Skeletal muscle satellite cell (primary cell): ENCODE data around the gene SPRR3. TPM values are rescaled to one million over a fixed set of nuclear protein-coding genes. Genes with fewer than 3 reads are reported as not detected.

Source experiments
- H3K27me3 ChIP-seq: 2 replicates; pipeline ENCODE4 v1.7.0; 2013; ENCODE audit warnings: low read length; ENCODE audit not compliant: control insufficient read depth, insufficient read depth
- H3K36me3 ChIP-seq: 2 replicates; pipeline ENCODE4 v1.7.0; 2013; ENCODE audit warnings: mild to moderate bottlenecking, control low read depth, low read length; ENCODE audit not compliant: insufficient read depth
- H3K4me1 ChIP-seq: 2 replicates; pipeline ENCODE4 v1.7.0; 2013; ENCODE audit warnings: low read length; ENCODE audit not compliant: control insufficient read depth, insufficient read depth
- H3K4me2 ChIP-seq: 2 replicates; pipeline ENCODE4 v1.7.0; 2013; ENCODE audit warnings: mild to moderate bottlenecking, low read length
- H3K4me3 ChIP-seq: 2 replicates; pipeline ENCODE4 v1.7.0; 2013; ENCODE audit warnings: low read length
- H3K9ac ChIP-seq: 2 replicates; pipeline ENCODE4 v1.7.0; 2013; ENCODE audit warnings: mild to moderate bottlenecking, low read depth, low read length, moderate library complexity
- H3K9me3 ChIP-seq: replicated peaks from 2 replicates; pipeline ENCODE4 v1.7.0; 2013; ENCODE audit warnings: mild to moderate bottlenecking, control low read depth, low read length
- small RNA-seq: library from RNA; depleted of rRNA; stranded (forward); fragments of <200 nt; gene quantifications from one replicate; pipeline ENCODE3, GENCODE V24; 2012

Gene SPRR3

DNA sequence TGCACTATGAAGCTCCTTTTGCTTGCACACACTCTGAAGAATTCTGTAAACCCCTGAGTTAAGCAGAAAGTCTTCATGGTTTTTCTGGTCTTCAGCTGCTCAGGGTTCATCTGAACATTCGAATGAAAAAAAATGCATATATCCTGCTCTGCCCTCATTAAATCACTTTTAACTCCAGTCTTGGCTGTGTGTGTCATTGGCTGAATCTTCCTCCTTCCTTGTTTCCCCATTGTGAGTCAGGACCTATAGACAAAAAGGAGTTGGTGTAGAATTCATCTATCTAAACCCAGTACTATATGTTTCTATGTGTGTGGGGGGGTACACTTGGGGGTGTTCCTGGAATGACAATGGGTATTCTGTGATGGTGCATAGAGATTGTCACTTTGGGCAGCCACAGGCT lies 22.9 kb downstream of the SPRR3 start:
- Histone ChIP-seq H3K4me1 (no peaks in the 10 kb centered on the region), H3K27me3 (peaks cover 4% of the 10 kb centered on the region), H3K36me3 (no peaks in the 10 kb centered on the region), H3K9me3 (no peaks in the 10 kb centered on the region), H3K4me3 (no peak overlapping the region), H3K4me2 (no peak overlapping the region), H3K9ac (no peak overlapping the region)

DNA sequence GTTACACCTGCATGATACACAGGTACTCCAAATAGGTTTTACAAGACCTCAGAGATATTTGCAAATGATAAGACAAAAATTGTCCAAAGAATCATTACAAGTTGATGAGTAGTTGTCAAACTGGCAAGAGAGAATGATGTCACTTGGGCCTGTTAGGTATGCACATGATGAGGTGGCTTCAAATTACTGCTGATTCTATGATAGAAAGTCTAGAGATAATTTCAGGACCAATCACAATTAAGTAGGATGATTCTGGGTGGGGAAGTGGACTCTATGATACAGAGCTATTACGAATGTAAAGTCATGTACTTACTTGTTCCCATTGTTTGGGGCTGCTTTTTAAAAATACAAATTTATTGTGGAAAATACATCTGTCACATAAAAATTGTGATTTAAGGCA lies 24.2 kb downstream of the SPRR3 start:
- Histone ChIP-seq H3K27me3 (peaks cover 4% of the 10 kb centered on the region), H3K9ac (no peak overlapping the region), H3K9me3 (no peaks in the 10 kb centered on the region), H3K4me3 (no peak overlapping the region), H3K4me1 (no peaks in the 10 kb centered on the region), H3K4me2 (no peak overlapping the region), H3K36me3 (no peaks in the 10 kb centered on the region)

DNA sequence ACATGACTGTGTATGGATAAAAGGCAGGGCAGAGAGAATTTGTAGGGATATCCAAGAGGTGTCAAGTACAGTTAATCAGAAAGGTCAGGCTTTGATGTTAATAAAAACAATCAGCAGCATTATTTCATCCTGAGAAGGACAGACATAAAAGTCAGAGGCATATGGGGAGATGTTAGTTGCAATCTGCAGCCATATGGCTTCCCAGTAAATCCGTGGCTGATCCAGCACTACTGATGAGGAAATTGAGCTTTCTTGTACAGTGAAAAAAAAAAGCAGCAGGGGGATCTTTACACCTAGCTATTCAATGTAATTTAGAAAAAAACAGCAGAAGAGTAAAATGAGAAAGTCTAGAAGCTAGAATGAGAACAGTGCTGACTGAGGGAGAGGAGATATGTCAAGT lies 27.2 kb downstream of the SPRR3 start:
- Histone ChIP-seq H3K4me2 (no peak overlapping the region), H3K4me1 (peaks cover 2% of the 10 kb centered on the region), H3K9ac (no peak overlapping the region)

DNA sequence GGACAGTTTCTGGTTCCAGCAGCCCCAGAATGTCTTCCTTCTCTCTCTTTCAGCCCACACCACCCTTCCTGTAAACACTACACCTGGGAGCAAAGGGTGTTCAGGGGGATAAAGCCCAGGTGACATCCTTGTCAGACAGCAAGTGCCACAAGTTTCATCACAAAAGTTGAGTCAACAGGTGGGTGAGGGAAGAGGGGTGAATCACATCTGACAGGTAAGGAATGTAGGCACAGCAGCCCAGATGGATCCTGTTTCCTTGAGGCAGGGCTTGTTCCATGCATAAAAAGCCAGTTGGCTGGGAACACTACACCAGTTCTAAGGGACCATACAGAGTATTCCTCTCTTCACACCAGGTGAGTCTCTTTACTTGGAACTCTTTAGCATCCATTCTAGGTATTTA lies 29.3 kb downstream of the SPRR3 start, which contains the start of gene SPRR1B:
SPRR1B (plus strand) TSS at position 309 of the 400 bp plus-strand sequence. CDS start 1,143 bp downstream, outside the sequence.
- Histone ChIP-seq H3K9ac (no peak within 1 kb of the TSS), H3K36me3 (no peaks in the 10 kb centered on the region), H3K9me3 (no peaks in the 10 kb centered on the region), H3K4me2 (no peak within 1 kb of the TSS), H3K27me3 (no peaks in the 10 kb centered on the region), H3K4me3 (no peak within 1 kb of the TSS), H3K4me1 (peaks cover 2% of the 10 kb centered on the region)

More for the DNA sequence above, 27.2 kb downstream of the SPRR3 start:
- peaks cover 2% of the 10 kb centered on the region for H3K27me3 ChIP-seq
- no peak overlapping the region for H3K4me3 ChIP-seq
- H3K9me3 ChIP-seq, result no peaks in the 10 kb centered on the region
- no peaks in the 10 kb centered on the region for H3K36me3 ChIP-seq

DNA sequence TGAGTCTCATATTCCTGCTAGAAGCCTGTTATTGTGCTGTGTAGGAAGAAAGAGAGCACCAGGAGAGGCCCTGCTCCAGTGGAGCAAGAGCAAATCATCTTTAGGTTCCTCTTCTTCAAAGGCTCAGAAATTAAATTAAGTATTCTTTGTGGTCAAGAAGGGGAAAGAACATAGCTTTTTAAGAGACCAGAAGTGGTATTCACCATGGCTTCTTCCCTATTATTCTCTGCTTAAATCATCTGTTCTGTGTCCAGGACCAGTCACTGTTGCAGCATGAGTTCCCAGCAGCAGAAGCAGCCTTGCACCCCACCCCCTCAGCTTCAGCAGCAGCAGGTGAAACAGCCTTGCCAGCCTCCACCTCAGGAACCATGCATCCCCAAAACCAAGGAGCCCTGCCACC lies 30.5 kb downstream of the SPRR3 start:
- Histone ChIP-seq H3K4me1 (peaks cover 2% of the 10 kb centered on the region), H3K9ac (no peak overlapping the region), H3K36me3 (no peaks in the 10 kb centered on the region), H3K9me3 (no peaks in the 10 kb centered on the region), H3K4me2 (no peak overlapping the region), H3K27me3 (no peaks in the 10 kb centered on the region), H3K4me3 (no peak overlapping the region)

DNA sequence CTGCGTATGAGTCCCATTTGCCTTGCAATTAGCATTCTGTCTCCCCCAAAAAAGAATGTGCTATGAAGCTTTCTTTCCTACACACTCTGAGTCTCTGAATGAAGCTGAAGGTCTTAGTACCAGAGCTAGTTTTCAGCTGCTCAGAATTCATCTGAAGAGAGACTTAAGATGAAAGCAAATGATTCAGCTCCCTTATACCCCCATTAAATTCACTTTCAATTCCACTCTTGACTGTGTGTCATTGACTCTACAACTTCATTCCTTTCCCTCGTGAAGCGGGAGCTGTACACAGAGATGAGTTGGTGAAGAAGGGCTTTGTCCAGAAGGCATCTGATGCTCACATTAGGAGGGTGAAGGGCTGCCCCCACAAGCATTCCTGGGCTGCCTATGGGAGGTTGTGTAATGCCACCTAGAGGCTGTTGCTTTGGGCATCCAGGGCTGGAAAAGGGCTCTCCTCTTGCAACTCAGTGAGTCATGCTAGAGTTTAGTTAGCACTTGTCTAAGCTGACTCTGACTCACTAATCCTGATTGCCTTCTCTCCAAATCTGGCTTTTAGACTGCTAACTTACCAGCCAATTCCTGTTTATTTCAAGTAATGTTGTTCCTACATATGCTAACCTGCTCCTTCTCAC lies 31.2 kb downstream of the SPRR3 start:
- H3K4me2 ChIP-seq, result no peak overlapping the region
- H3K4me1 ChIP-seq, result peaks cover 2% of the 10 kb centered on the region
- H3K4me3 ChIP-seq, result no peak overlapping the region
- H3K36me3 ChIP-seq, result no peaks in the 10 kb centered on the region
- H3K9ac ChIP-seq, result no peak overlapping the region
- no peaks in the 10 kb centered on the region for H3K9me3 ChIP-seq
- no peaks in the 10 kb centered on the region for H3K27me3 ChIP-seq

DNA sequence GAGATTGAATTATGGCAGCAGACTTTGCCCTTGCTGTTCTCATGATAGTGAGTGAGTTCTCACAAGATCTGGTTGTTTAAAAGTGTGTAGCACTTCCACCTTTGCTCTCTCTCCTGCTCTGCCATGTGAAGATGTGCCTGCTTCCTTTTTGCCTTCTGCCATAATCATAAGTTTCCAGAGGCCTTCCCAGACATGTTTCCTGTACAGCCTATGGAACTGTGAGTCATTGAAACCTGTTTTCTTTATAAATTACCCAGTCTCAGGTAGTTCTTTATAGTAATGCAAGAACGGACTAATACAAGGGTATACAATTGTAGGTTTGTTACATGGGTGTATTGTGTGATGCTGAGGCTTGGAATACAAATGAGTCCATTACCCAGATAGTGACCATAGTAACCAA lies 33.7 kb downstream of the SPRR3 start:
- Histone ChIP-seq H3K27me3 (no peaks in the 10 kb centered on the region), H3K36me3 (no peaks in the 10 kb centered on the region), H3K4me2 (no peak overlapping the region), H3K9ac (no peak overlapping the region), H3K4me1 (peaks cover 2% of the 10 kb centered on the region), H3K9me3 (no peaks in the 10 kb centered on the region), H3K4me3 (no peak overlapping the region)

DNA sequence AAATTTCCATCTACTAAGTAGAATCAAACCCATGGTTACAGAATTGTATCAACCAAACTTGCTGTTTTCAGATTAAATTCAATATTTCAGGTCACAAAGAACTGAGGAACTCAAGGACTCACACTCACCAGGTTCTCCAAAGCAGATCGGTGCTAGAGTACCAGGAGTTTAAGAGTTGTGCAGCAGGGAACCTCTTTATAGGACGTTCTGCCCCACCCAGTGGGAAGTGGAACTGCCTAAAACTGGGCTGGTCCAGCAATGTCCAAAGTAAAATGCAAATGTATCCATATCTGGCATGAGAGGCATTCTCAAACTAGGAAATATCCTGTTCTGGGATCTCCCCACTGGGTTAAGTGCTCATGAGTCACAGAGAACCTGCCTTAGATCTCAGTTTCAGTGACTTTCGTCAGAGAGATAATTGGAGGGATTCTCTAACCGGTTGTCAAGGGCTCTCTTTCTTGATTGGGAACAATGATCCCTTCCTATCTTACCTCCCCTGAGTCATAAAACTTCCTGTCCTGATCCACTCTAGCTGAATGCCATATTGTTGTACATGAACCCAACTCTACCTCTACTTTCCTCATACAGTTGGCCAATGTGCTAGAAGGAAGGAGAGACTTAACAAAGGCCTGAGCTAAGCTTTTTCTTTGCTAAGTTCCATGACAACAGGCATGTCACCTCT lies 39.5 kb downstream of the SPRR3 start, which contains the start of gene SPRR2D:
SPRR2D (minus strand) TSS at position 171 of the 682 bp plus-strand sequence. CDS start 774 bp downstream, outside the sequence.
- Histone ChIP-seq H3K4me3 (no peak within 1 kb of the TSS), H3K4me1 (no peaks in the 10 kb centered on the region), H3K9ac (no peak within 1 kb of the TSS), H3K4me2 (no peak within 1 kb of the TSS), H3K9me3 (no peaks in the 10 kb centered on the region), H3K36me3 (no peaks in the 10 kb centered on the region), H3K27me3 (peaks cover 7% of the 10 kb centered on the region)

DNA sequence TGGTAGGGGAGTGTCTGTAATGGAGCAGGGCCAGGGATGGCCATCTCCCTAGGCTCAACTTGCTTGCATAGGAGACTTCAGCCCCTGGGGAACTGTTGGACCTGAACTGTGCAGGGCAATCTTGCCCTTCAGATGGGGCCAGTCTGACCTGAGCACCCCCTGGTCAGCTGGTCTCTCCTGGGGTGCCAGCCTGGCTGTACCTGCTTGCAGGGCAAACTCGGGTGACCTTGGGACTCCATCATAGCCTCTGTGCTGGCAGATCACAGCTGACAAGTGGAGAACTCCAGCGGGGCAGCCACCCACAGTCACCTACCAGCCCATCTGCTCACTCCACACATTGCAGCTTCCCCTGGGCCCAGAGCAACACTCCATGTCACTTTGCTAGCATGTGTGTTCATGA lies 47.7 kb downstream of the SPRR3 start:
- H3K9ac ChIP-seq, result no peak overlapping the region
- H3K27me3 ChIP-seq, result no peaks in the 10 kb centered on the region
- no peaks in the 10 kb centered on the region for H3K9me3 ChIP-seq
- H3K4me1 ChIP-seq, result no peaks in the 10 kb centered on the region
- H3K4me2 ChIP-seq, result no peak overlapping the region
- H3K4me3 ChIP-seq, result no peak overlapping the region
- no peaks in the 10 kb centered on the region for H3K36me3 ChIP-seq

Small RNAs within 50 kb of the gene (small RNA-seq; reads per million reads assigned to genes)
- gene AL356867.1 (not detected), gene RF00322 (not detected), gene SPRR1A (not detected)
